ACC112 (cell line): ENCODE results near the gene SAMD10.
"Not testable (repeated sequence)": the region's sequence is repeated elsewhere in the genome, so short reads cannot be mapped to it uniquely, and the experiment has no call there.

Experiments
- H2AFZ ChIP-seq: fragments of 200-600 bp; sonication (generic); one replicate; pipeline ENCODE4 v1.6.0; 2017; ENCODE audit warnings: antibody characterized with exemption, low read length; ENCODE audit not compliant: unreplicated experiment
- H3K27ac ChIP-seq: fragments of 200-600 bp; sonication (generic); 2 replicates; pipeline ENCODE4 v1.5.1; 2014; ENCODE audit warnings: low read depth, mild to moderate bottlenecking, antibody characterized with exemption, low read length, moderate library complexity
- H3K27me3 ChIP-seq: fragments of 200-600 bp; sonication (generic); 2 replicates; pipeline ENCODE4 v1.6.1; 2014; ENCODE audit warnings: mild to moderate bottlenecking, antibody characterized with exemption, low read length, moderate library complexity, mixed read lengths; ENCODE audit not compliant: insufficient read depth
- H3K36me3 ChIP-seq: fragments of 200-600 bp; sonication (generic); 2 replicates; pipeline ENCODE4 v1.6.1; 2016; ENCODE audit warnings: mild to moderate bottlenecking, antibody characterized with exemption, low read length, moderate library complexity, mixed read lengths; ENCODE audit not compliant: insufficient read depth
- H3K4me1 ChIP-seq: fragments of 200-600 bp; sonication (generic); one replicate; pipeline ENCODE4 v1.6.1; 2016; ENCODE audit warnings: low read length, mixed read lengths; ENCODE audit not compliant: insufficient read depth, unreplicated experiment, control insufficient read depth
- H3K4me3 ChIP-seq: fragments of 200-600 bp; sonication (generic); 2 replicates; pipeline ENCODE4 v1.5.1; 2014; ENCODE audit warnings: mild to moderate bottlenecking, low read depth, low read length
- H3K79me2 ChIP-seq: fragments of 200-600 bp; sonication (generic); one replicate; pipeline ENCODE4 v1.6.0; 2016; ENCODE audit warnings: low read length; ENCODE audit not compliant: control insufficient read depth, unreplicated experiment, insufficient read depth

Gene SAMD10

DNA sequence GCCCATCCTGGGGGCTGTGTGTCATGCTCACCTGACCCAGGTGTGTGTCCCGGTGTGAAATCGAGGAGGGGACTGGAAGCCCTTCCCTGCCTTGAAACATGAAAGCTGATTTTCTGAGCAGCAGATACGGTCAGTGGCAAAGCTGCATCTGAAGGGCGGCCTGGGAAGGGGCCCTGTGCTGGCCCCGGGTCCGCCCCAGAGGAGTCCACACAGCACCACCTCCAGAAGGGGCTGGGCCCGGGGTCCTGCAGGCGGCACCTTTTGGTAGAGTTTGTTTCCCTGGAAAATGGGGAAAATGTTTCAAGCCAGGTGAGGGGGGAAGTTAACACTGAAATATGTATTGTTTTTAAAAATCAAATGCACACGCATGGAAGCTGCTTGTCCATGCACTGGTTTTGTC, 44.0 kb downstream of the SAMD10 start:
- Histone ChIP-seq H2AFZ (no peak overlapping the region), H3K79me2 (peaks cover 9% of the 10 kb centered on the region), H3K4me1 (no peaks in the 10 kb centered on the region), H3K4me3 (no peak overlapping the region), H3K36me3 (peaks cover 19% of the 10 kb centered on the region; the same call in 1 of the 2 replicates), H3K27me3 (no peaks in the 10 kb centered on the region), H3K27ac (no peak overlapping the region)

DNA sequence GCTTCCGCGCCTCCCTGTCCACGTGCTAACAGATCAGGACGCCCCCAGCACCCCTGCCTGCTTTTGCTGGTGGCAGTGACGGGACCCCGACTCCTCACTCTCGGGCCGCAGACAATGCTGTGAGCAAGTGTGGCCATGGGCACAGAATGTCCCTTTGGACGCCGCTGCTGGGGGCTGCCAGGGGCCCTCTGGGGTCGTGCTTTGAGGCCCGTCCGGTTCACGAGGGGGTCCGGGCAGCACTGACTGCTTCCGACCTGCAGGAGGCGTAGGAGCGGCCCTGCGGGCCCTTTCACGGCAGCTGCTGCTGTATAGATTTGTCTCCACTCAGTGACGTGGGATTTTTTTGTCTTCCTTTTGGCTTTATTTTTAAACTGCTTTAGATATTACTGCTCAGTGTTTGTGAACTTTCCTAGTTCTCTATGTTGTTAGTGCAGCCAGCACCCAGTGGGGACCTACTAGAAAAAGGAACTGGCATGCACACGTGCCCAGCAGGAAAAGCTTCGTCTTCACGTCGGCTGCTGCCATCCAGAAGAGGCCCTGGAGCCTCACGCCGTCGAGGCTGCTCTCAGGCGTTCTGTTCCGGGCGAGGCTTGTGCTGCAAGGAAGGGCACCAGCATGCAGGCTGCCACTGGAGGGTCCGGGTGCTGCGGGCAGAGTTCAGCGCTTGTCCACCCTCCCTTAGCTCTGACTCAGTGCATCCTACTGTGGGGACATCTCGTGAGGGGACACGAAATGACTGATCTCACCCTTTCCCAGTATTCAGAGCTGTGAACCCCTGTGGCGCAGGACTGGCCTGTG, 45.0 kb downstream of the SAMD10 start:
- Histone ChIP-seq H2AFZ (no peak overlapping the region), H3K36me3 (peaks cover 11% of the 10 kb centered on the region; the same call in 1 of the 2 replicates), H3K27ac (no peak overlapping the region), H3K27me3 (no peaks in the 10 kb centered on the region), H3K4me3 (no peak overlapping the region), H3K4me1 (no peaks in the 10 kb centered on the region), H3K79me2 (peaks cover 5% of the 10 kb centered on the region)

DNA sequence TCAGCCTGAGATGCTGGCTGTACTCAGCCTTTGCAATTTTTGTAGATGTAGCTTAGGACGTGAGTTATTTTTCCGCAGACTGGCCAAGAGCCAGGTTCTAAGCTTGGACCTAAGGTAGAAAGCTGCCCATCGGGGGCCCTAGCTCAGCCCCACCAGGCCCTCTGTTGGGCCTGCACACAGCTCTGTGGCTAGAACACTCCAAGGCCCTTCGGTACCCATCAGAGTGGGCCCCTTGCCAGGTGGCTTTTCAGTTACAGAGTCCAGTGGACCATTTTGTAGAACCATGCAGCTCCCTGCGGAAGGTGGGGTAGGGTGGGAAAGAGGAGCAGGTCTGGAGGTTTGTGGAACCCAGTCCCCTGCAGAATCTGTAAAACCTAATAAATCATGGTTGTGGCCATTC, 45.8 kb downstream of the SAMD10 start:
- H3K27me3 ChIP-seq = no peaks in the 10 kb centered on the region
- H2AFZ ChIP-seq = no peak overlapping the region
- H3K4me1 ChIP-seq = no peaks in the 10 kb centered on the region
- H3K27ac ChIP-seq = no peak overlapping the region
- H3K79me2 ChIP-seq = peaks cover 5% of the 10 kb centered on the region
- no peak overlapping the region for H3K4me3 ChIP-seq
- peaks cover 10% of the 10 kb centered on the region; the same call in 1 of the 2 replicates for H3K36me3 ChIP-seq

DNA sequence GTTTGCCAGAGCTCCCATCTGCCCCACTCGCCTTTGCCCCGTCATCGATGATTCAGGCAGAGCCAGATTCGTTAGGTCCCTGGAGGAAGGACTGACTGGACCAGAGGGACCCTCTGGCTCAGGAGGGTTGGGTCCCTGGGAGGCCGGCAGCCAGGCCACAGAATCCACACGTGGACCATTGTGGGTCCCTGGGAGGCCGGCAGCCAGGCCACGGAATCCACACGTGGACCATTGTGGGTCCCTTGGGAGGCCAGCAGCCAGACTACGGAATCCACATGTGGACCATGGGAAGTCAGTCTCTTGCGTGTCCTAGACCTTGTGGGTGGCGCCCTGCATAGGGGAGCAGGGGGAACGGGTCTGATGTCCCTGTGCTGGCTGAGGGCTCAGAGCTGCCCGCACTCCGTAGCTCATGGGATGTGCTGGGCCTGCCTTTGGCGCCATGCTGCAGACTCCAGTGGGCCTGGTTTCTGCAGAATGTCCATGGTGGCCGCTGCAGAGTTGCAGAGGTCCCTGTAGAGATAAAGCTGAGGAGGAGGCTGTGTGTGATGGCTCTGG, 46.8 kb downstream of the SAMD10 start:
- Histone ChIP-seq H3K27me3 (no peaks in the 10 kb centered on the region), H3K79me2 (peaks cover 5% of the 10 kb centered on the region), H3K4me3 (no peak overlapping the region), H3K36me3 (peaks cover 17% of the 10 kb centered on the region; the same call in 1 of the 2 replicates), H2AFZ (no peak overlapping the region), H3K27ac (no peak overlapping the region), H3K4me1 (no peaks in the 10 kb centered on the region)

DNA sequence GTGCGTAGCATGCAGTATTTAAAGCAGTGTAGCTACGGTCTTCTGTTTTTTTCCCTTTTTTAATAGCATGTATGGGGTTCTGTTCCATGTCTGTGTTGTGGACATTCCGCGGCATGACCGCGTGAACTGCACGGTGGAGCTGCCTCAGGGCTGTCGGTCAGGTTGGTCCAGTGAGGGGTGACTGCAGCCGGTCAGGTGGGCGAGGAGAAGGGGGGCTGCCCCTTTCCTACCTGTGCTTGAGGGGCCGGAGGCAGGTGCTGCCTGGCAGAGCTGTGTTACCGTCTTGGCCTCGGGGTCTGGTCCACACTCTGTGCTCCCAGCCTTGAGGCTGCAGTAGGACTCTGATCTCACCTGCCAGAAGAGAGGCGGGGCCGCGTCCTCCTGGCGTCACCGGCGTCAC, 47.7 kb downstream of the SAMD10 start:
- Histone ChIP-seq H3K27me3 (no peaks in the 10 kb centered on the region), H3K27ac (no peak overlapping the region), H3K4me1 (no peaks in the 10 kb centered on the region), H3K4me3 (no peak overlapping the region), H2AFZ (no peak overlapping the region), H3K79me2 (peaks cover 8% of the 10 kb centered on the region), H3K36me3 (peaks cover 17% of the 10 kb centered on the region; the same call in 1 of the 2 replicates)

DNA sequence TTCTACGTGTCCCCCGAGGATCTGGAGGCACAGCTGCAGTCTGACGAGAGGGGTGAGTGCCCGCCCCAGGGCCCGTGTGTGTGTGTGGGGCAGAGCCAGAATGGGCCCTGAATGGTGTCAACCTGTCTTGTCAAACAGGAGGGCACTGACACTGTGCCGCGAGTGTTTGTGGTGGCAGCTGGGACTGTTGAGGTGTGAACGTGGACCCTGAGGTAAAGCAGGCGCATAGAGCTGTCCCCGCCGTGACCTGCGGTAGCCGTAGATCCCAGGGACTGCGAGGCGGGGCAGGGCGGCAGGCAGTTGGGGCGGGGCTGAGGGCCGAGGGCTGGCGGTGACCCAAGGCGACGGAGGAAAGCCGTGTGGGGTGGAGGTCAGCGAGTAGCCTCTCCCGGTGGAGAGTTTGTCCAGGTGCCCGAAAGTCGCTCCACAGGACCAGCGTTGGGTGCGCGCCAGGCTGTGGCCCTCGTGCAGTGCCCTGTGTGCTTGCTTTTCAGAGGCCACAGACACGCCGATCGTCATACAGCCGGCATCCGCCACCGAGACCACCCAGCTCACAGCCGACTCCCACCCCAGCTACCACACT, 48.4 kb downstream of the SAMD10 start:
- H3K27ac ChIP-seq = no peak overlapping the region
- H3K27me3 ChIP-seq = no peaks in the 10 kb centered on the region
- H3K4me1 ChIP-seq = no peaks in the 10 kb centered on the region
- H3K36me3 ChIP-seq = peaks cover 20% of the 10 kb centered on the region; the same call in 1 of the 2 replicates
- H3K79me2 ChIP-seq = peaks cover 15% of the 10 kb centered on the region
- no peak overlapping the region for H3K4me3 ChIP-seq
- no peak overlapping the region for H2AFZ ChIP-seq

DNA sequence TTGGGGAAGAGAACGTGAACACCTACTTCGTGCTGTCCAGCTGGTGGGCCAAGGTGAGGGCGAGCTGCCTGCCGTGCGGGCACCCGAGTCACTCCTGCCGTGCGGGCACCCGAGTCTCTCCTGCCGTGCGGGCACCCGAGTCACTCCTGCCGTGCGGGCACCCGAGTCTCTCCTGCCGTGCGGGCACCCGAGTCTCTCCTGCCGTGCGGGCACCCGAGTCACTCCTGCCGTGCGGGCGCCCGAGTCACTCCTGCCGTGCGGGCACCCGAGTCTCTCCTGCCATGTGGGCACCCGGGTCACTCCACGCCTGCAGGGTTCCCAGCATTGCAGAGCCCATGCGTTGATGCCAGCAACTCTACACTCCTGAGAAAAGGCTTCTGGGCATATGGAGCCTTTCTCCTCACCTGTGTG, 50.0 kb downstream of the SAMD10 start:
- not testable (repeated sequence) for H3K4me3 ChIP-seq, H3K27ac ChIP-seq, H2AFZ ChIP-seq, H3K27me3 ChIP-seq, H3K4me1 ChIP-seq
- H3K79me2 ChIP-seq = peaks cover 19% of the 10 kb centered on the region
- H3K36me3 ChIP-seq = peaks cover 20% of the 10 kb centered on the region; the same call in 1 of the 2 replicates

DNA sequence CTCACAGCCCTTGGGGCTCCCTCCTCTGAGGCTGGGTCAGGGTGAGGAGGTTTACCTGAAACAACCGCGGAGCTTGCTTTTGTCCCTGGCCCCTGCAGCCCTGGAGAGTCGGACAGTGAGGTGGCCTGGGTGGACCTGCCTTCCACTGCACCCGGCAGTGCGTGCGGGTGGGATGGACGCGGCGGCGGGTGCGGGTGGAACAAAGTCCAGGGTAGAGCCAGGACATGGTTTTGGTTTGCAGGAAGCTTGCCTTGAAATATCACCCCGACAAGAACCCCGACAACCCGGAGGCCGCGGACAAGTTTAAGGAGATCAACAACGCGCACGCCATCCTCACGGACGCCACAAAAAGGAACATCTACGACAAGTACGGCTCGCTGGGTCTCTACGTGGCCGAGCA, 50.4 kb downstream of the SAMD10 start:
- Histone ChIP-seq H3K4me3 (no peak overlapping the region), H3K36me3 (peaks cover 20% of the 10 kb centered on the region; the same call in 1 of the 2 replicates), H3K4me1 (no peaks in the 10 kb centered on the region), H3K79me2 (peaks cover 22% of the 10 kb centered on the region), H3K27me3 (no peaks in the 10 kb centered on the region), H3K27ac (no peak overlapping the region), H2AFZ (no peak overlapping the region)

DNA sequence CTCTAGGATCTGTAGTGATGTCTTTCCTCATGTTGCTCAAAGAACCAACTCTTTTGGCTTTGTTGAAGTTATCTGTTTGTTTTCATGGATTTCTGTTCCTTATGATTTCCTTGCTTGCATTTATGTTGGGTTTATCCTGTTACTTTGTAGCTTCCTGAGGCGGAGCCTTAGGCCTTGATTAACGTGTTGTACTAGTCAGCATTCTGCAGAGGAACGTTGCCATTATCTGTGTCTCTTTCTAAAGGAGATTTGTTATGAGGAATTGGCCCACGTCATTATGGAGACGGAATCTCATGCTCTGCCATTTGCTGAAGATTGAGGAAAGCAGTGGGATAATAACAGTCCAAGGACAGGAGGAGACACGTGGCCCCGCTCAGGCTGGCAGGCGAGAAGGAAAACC, 53.1 kb downstream of the SAMD10 start:
- H3K36me3 ChIP-seq = peaks cover 15% of the 10 kb centered on the region; the same call in 1 of the 2 replicates
- no peaks in the 10 kb centered on the region for H3K27me3 ChIP-seq
- H3K79me2 ChIP-seq = peaks cover 39% of the 10 kb centered on the region
- H2AFZ ChIP-seq = no peak overlapping the region
- H3K4me1 ChIP-seq = no peaks in the 10 kb centered on the region
- H3K27ac ChIP-seq = no peak overlapping the region
- no peak overlapping the region for H3K4me3 ChIP-seq

DNA sequence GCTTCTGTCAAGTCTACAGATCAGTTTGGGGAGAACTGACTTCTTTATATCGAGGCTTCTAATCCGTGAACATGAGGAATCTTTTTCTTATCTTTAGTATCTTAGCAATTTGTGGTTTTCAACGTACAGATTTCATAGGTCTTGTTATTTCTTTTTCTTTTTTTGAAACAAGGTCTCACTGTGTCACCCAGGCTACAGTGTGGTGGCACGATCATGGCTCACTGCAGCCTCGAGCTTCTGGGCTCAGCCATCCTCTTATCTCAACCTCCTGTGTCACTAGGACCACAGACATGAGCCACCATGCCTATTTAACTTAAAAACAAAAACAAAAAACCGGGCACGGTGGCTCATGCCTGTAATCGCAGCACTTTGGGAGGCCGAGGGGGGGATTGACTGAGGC, 55.2 kb downstream of the SAMD10 start:
- Histone ChIP-seq H3K27ac (no peak overlapping the region), H3K79me2 (peaks cover 41% of the 10 kb centered on the region), H3K4me1 (no peaks in the 10 kb centered on the region), H3K36me3 (peaks cover 14% of the 10 kb centered on the region; the same call in 1 of the 2 replicates), H3K27me3 (no peaks in the 10 kb centered on the region), H3K4me3 (no peak overlapping the region), H2AFZ (no peak overlapping the region)
